ENCODE data around the gene GABRA5. TPM values are rescaled to one million over a fixed set of nuclear protein-coding genes. Genes with fewer than 3 reads are reported as not detected.

Gene GABRA5
- total and polyA plus RNA-seq, 10 of the 15 experiments (the other 5 are each of a cell fraction or from before 2014, with no cell fraction given), result 0.10 TPM; not detected in 9

- no TSS peak for BruUV-seq (replicated peaks)
- Histone ChIP-seq H4K20me1 (ENCODE audit: control insufficient read depth, insufficient read depth) (no peaks in the 10 kb centered on the region), H3K79me2 (ENCODE audit: control insufficient read depth, insufficient read depth, low read length) (no peaks in the 10 kb centered on the region), H3K27ac (ENCODE audit: control insufficient read depth, insufficient read depth) (no peak overlapping the region), H3K9ac (ENCODE audit: control insufficient read depth, insufficient read depth, low read length) (no peak overlapping the region), H3K4me1 (ENCODE audit: control insufficient read depth, insufficient read depth, low read length) (no peaks in the 10 kb centered on the region), H3K4me2 (ENCODE audit: control insufficient read depth, insufficient read depth) (no peak overlapping the region), H2AFZ (ENCODE audit: control insufficient read depth, low read depth, low read length) (no peak overlapping the region), H3K4me3 (no peak overlapping the region), H3K27me3 (replicated peaks in 1 of 2; ENCODE audit: control insufficient read depth in 2 of 2, insufficient read depth in 2 of 2, low read length in 1 of 2) (no peaks in the 10 kb centered on the region), H3K36me3 (ENCODE audit: control insufficient read depth in 2 of 2, insufficient read depth in 2 of 2, low read length in 1 of 2) (no peaks in the 10 kb centered on the region), H3K9me3 (replicated peaks; ENCODE audit: control insufficient read depth, insufficient read depth, low read length) (no peaks in the 10 kb centered on the region)
- POLR2A ChIA-PET, result no interaction called here
- CTCF ChIA-PET, result no interaction called here
- in situ Hi-C loops (cut with MboI), result no loop called here
- no peak for FAIRE-seq
- no peak for DNase-seq (ENCODE audit: low read depth, low spot score)
- WGBS (ENCODE audit: insufficient coverage, insufficient replicate concordance, low lambda C conversion rate, missing lambda C conversion rate), result 32% methylated on average over 8 of the region's 8 CpGs
- intact Hi-C loops (cut with micrococcal nuclease; ENCODE audit: unreplicated experiment), result no loop called here
- SMC1A ChIA-PET (ENCODE audit: uncharacterized antibody, unreplicated experiment), result no interaction called here
- RAD21 ChIA-PET (ENCODE audit: unreplicated experiment), result no interaction called here
- TF ChIP-seq ZBTB40 (IDR thresholded peaks at IDR 0.05; ENCODE audit: borderline replicate concordance) (no peak), RB1 (IDR thresholded peaks at IDR 0.05; ENCODE audit: borderline replicate concordance) (no peak), EED (IDR thresholded peaks at IDR 0.05; ENCODE audit: low read depth) (no peak), ZNF687 (IDR thresholded peaks at IDR 0.05) (no peak), TBL1XR1 (IDR thresholded peaks at IDR 0.05; ENCODE audit: low read depth, low read length) (no peak), RELA (IDR thresholded peaks at IDR 0.05; ENCODE audit: borderline replicate concordance, partially characterized antibody) (no peak)
- TF ChIP-seq, protein P1, sequence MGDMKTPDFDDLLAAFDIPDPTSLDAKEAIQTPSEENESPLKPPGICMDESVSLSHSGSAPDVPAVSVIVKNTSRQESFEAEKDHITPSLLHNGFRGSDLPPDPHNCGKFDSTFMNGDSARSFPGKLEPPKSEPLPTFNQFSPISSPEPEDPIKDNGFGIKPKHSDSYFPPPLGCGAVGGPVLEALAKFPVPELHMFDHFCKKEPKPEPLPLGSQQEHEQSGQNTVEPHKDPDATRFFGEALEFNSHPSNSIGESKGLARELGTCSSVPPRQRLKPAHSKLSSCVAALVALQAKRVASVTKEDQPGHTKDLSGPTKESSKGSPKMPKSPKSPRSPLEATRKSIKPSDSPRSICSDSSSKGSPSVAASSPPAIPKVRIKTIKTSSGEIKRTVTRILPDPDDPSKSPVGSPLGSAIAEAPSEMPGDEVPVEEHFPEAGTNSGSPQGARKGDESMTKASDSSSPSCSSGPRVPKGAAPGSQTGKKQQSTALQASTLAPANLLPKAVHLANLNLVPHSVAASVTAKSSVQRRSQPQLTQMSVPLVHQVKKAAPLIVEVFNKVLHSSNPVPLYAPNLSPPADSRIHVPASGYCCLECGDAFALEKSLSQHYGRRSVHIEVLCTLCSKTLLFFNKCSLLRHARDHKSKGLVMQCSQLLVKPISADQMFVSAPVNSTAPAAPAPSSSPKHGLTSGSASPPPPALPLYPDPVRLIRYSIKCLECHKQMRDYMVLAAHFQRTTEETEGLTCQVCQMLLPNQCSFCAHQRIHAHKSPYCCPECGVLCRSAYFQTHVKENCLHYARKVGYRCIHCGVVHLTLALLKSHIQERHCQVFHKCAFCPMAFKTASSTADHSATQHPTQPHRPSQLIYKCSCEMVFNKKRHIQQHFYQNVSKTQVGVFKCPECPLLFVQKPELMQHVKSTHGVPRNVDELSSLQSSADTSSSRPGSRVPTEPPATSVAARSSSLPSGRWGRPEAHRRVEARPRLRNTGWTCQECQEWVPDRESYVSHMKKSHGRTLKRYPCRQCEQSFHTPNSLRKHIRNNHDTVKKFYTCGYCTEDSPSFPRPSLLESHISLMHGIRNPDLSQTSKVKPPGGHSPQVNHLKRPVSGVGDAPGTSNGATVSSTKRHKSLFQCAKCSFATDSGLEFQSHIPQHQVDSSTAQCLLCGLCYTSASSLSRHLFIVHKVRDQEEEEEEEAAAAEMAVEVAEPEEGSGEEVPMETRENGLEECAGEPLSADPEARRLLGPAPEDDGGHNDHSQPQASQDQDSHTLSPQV (IDR thresholded peaks at IDR 0.05), result no peak
- ATAC-seq, result no peak
Measured at GRCh38 chr15:26983822-26984221, 117.0 kb downstream of the GABRA5 start.

All from GM12878 (cell line).